ENCODE results near the gene SLC5A6. TPM values are rescaled to one million over a fixed set of nuclear protein-coding genes. Genes with fewer than 3 reads are reported as not detected.
"Not testable (repeated sequence)": the region's sequence is repeated elsewhere in the genome, so short reads cannot be mapped to it uniquely, and the experiment has no call there.

The SLC5A6 gene
- total and polyA plus RNA-seq, 8 donors: 5.7 to 71.0 (median 21.4) TPM

DNA sequence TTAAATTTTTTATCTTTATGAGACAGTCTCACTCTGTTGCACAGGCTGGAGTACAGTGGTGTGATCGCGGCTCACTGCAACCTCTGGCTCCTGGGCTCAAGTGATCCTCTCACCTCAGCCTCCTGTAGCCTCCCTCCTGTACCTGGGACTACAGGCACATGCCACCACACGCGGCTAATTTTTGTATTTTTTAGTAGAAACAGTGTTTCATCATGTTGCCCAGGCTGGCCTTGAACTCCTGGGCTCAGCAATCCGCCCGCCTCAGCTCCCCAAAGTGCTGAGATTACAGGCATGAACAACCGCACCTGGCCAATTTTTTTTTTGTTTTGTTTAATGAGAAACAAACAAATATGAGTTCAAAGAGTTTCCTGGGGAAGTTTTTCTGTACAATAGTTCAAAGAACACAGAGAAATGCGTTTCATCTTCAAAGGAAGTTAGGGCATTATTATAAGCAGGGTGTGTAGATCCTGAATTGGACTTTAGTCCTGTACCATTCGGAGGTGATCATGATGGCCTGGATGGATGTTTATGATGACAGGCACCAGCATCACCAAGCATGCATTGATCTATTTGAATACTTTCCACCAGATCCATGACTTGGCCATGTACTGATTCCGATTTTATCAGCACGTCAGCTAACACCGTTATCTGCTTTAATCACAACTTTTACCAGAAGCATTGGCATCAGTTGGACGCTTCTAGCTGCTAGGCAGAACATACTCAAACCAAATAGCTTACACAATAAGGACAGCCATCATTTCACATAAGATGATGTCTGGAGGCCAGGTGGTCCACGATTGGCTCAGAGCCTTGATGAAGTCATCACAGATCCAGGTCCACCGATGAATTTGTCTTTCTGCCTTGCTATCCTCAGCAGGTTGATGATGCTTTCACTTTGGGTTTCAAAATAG is 34.4 kb downstream of the SLC5A6 start:
- TF ChIP-seq POLR2AphosphoS5 (IDR thresholded peaks at IDR 0.05) (no peak), EP300 (IDR thresholded peaks at IDR 0.05) (no peak), POLR2A (IDR thresholded peaks at IDR 0.05) (no peak)
- TF ChIP-seq, protein P1, sequence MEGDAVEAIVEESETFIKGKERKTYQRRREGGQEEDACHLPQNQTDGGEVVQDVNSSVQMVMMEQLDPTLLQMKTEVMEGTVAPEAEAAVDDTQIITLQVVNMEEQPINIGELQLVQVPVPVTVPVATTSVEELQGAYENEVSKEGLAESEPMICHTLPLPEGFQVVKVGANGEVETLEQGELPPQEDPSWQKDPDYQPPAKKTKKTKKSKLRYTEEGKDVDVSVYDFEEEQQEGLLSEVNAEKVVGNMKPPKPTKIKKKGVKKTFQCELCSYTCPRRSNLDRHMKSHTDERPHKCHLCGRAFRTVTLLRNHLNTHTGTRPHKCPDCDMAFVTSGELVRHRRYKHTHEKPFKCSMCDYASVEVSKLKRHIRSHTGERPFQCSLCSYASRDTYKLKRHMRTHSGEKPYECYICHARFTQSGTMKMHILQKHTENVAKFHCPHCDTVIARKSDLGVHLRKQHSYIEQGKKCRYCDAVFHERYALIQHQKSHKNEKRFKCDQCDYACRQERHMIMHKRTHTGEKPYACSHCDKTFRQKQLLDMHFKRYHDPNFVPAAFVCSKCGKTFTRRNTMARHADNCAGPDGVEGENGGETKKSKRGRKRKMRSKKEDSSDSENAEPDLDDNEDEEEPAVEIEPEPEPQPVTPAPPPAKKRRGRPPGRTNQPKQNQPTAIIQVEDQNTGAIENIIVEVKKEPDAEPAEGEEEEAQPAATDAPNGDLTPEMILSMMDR (IDR thresholded peaks at IDR 0.05): no peak

DNA sequence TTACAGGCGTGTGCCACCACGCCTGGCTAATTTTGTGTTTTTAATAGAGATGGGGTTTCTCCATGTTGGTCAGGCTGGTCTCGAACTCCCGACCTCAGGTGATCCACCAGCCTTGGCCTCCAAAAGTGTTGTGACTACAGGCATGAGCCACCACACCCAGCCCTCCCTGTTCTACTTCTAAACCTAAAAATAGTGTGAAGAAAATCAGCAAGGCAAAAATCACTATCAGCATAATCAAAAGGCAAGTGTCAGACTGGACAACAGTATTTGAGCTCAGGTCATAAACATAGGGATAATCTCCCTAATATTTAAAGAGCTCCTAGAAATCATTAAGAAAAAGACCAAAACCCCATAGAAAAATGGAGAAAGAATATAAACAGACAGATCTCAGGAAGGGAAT is 36.3 kb downstream of the SLC5A6 start:
- H3K4me1 ChIP-seq; H3K4me3 ChIP-seq; H3K36me3 ChIP-seq; H3K9me3 ChIP-seq; DNase-seq; intact Hi-C loops (cut with DNase I; ENCODE audit: low total_unique reads): not testable (repeated sequence)
- Histone ChIP-seq H3K27ac (peak overlapping the region in 1 of 5 donors; percentile 42), H3K27me3 (peaks cover 0 to 40% (median 6%) of the 10 kb centered on the region in 3 donors)
- 80 to 94% (median 90%) methylated on average over 4 of the region's 4 CpGs for WGBS, 5 donors

More for the DNA sequence above, 34.4 kb downstream of the SLC5A6 start:
- Histone ChIP-seq H3K27ac (no peak overlapping the region), H3K27me3 (peaks cover 0 to 45% (median 6%) of the 10 kb centered on the region in 3 donors), H3K36me3 (no peaks in the 10 kb centered on the region), H3K4me1 (no peaks in the 10 kb centered on the region), H3K9me3 (no peaks in the 10 kb centered on the region), H3K4me3 (no peak overlapping the region)
- intact Hi-C loops (cut with DNase I; ENCODE audit: low total_unique reads): no loop called here
- WGBS, 5 donors: 62 to 73% (median 67%) methylated on average over 15 of the region's 15 CpGs
- no peak for DNase-seq

DNA sequence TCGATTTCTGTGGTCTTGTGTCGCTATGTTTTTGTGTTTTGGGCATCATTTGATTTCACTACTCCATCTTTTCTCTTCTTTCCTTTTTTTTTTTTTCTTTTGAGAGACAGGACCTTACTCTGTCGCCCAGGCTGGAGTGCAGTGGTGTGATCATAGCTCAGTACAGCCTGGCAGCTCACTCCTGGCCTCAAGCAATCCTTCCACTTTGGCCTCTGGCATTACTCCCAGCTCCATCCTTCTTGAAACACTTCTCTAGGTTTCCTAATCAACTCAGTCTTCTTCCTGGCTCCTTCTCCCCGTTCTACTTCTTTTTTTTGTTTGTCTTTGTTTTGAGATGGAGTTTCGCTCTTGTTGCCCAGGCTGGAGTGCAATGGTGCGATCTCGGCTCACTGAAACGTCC is 36.7 kb downstream of the SLC5A6 start:
- Histone ChIP-seq H3K4me1 (peaks cover 0 to 6% (median 2%) of the 10 kb centered on the region in 4 donors), H3K9me3 (no peaks in the 10 kb centered on the region), H3K27ac (peak overlapping the region in 1 of 5 donors; percentile 42), H3K36me3 (no peaks in the 10 kb centered on the region), H3K4me3 (no peak overlapping the region), H3K27me3 (peaks cover 0 to 40% (median 6%) of the 10 kb centered on the region in 3 donors)
- WGBS, 5 donors: 64 to 74% (median 67%) methylated on average over 8 of the region's 8 CpGs
- intact Hi-C loops (cut with DNase I; ENCODE audit: low total_unique reads): no loop called here
- no peak for DNase-seq
- TF ChIP-seq EP300 (IDR thresholded peaks at IDR 0.05): no peak
- TF ChIP-seq, protein P1 (IDR thresholded peaks at IDR 0.05): no peak
- TF ChIP-seq POLR2A (IDR thresholded peaks at IDR 0.05): no peak
- TF ChIP-seq POLR2AphosphoS5 (IDR thresholded peaks at IDR 0.05): no peak

DNA sequence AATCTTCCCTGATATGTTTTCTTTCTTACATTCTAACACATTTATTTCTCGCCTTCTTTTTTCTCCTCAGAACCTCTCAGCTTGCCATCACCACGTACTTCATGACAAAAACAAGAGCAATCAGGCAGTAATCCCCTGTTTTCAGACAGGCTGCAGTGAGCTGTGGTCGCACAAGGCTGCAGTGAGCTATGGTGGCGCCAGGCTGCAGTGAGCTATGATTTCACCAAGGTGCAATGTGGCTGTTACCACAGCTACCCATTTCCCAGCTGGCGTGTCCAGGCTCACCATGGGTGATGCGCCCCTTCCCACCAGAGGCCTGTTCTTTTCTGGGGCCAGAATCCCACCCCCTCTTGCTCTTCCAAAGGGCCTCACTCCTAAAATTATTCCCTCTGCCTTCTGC is 37.4 kb downstream of the SLC5A6 start:
- H3K27me3 ChIP-seq: peaks cover 0 to 39% (median 0%) of the 10 kb centered on the region in 3 donors
- intact Hi-C loops (cut with DNase I; ENCODE audit: low total_unique reads): no loop called here
- peaks cover 0 to 13% (median 8%) of the 10 kb centered on the region in 4 donors for H3K4me1 ChIP-seq
- TF ChIP-seq POLR2AphosphoS5 (IDR thresholded peaks at IDR 0.05) (no peak), EP300 (IDR thresholded peaks at IDR 0.05) (no peak), POLR2A (IDR thresholded peaks at IDR 0.05) (no peak)
- TF ChIP-seq, protein P1 (IDR thresholded peaks at IDR 0.05): no peak
- no peak overlapping the region for H3K4me3 ChIP-seq
- no peak overlapping the region for H3K27ac ChIP-seq
- H3K9me3 ChIP-seq: no peaks in the 10 kb centered on the region
- H3K36me3 ChIP-seq: no peaks in the 10 kb centered on the region
- WGBS, 5 donors: 64 to 75% (median 67%) methylated on average over 6 of the region's 6 CpGs
- no peak for DNase-seq

Data from stomach (tissue), 9 donors.